GM23338 (cell line): ENCODE measurements around the gene MBD5. TPM values are rescaled to one million over a fixed set of nuclear protein-coding genes. Genes with fewer than 3 reads are reported as not detected.

Experiments
- ATAC-seq: fragments of 200-7000 bp; cut with Tn5 transposase; 3 replicates; pipeline ENCODE4 v1.9.1; 2020
- DNase-seq: peaks from one replicate; pipeline ENCODE4 v3.0.0-alpha.2; 2015; ENCODE audit warnings: low spot score
- H2AFZ ChIP-seq: fragments of 200-600 bp; sonication (generic); 2 replicates; pipeline ENCODE4 v1.8.0; 2016; ENCODE audit warnings: antibody characterized with exemption, mild to moderate bottlenecking, moderate library complexity
- H3F3A ChIP-seq: fragments of 200-600 bp; sonication (generic); replicated peaks from 2 replicates; pipeline ENCODE4 v1.8.0; 2017; ENCODE audit warnings: antibody characterized with exemption, mixed run types, low read depth
- H3K27ac ChIP-seq: fragments of 200-600 bp; sonication (generic); 2 replicates; pipeline ENCODE4 v1.6.1; 2016; ENCODE audit warnings: low read depth
- H3K27me3 ChIP-seq: fragments of 200-600 bp; sonication (generic); 2 replicates; pipeline ENCODE4 v1.8.0; 2016; ENCODE audit warnings: mild to moderate bottlenecking, mixed run types, moderate library complexity; ENCODE audit not compliant: insufficient read depth
- H3K36me3 ChIP-seq: fragments of 200-600 bp; sonication (generic); 2 replicates; pipeline ENCODE4 v1.8.0; 2016; ENCODE audit warnings: mild to moderate bottlenecking; ENCODE audit not compliant: insufficient read depth
- H3K4me1 ChIP-seq: fragments of 200-600 bp; sonication (generic); 2 replicates; pipeline ENCODE4 v1.8.0; 2016; ENCODE audit warnings: mild to moderate bottlenecking, moderate library complexity; ENCODE audit not compliant: insufficient read depth
- H3K4me2 ChIP-seq: fragments of 200-600 bp; sonication (generic); 2 replicates; pipeline ENCODE4 v1.7.1; 2017; ENCODE audit warnings: mixed run types
- H3K4me3 ChIP-seq: fragments of 200-600 bp; sonication (generic); 2 replicates; pipeline ENCODE4 v1.6.1; 2016; ENCODE audit warnings: mixed run types
- H3K79me2 ChIP-seq: fragments of 200-600 bp; sonication (generic); replicated peaks from 2 replicates; pipeline ENCODE4 v1.8.0; 2017; ENCODE audit warnings: mild to moderate bottlenecking; ENCODE audit not compliant: insufficient read depth
- H3K9me2 ChIP-seq: fragments of 200-600 bp; sonication (generic); 2 replicates; pipeline ENCODE4 v1.8.0; 2017; ENCODE audit not compliant: insufficient read depth
- H4K20me1 ChIP-seq: fragments of 200-600 bp; sonication (generic); replicated peaks from 2 replicates; pipeline ENCODE4 v1.8.0; 2017; ENCODE audit warnings: mild to moderate bottlenecking; ENCODE audit not compliant: insufficient read depth
- H3K27ac Mint-ChIP-seq: 2 replicates; pipeline ENCODE4 v1.8.0; 2020; ENCODE audit warnings: inconsistent platforms, mild to moderate bottlenecking, moderate library complexity, mixed read lengths
- H3K27me3 Mint-ChIP-seq: 3 replicates; pipeline ENCODE4 v1.8.0; 2022; ENCODE audit warnings: low read depth, mild to moderate bottlenecking, moderate library complexity, mixed read lengths, inconsistent platforms; ENCODE audit not compliant: insufficient read depth, poor library complexity
- H3K36me3 Mint-ChIP-seq: 3 replicates; pipeline ENCODE4 v1.8.0; 2021; ENCODE audit warnings: low read depth, mild to moderate bottlenecking, inconsistent platforms, moderate library complexity, mixed read lengths
- H3K4me1 Mint-ChIP-seq: 3 replicates; pipeline ENCODE4 v1.8.0; 2020; ENCODE audit warnings: mild to moderate bottlenecking, inconsistent platforms, mixed read lengths
- H3K4me3 Mint-ChIP-seq: 3 replicates; pipeline ENCODE4 v1.8.0; 2021; ENCODE audit warnings: moderate library complexity, mild to moderate bottlenecking, inconsistent platforms, mixed read lengths
- H3K9me3 Mint-ChIP-seq: 3 replicates; pipeline ENCODE4 v1.8.0; 2020; ENCODE audit warnings: moderate library complexity, mild to moderate bottlenecking, inconsistent platforms, mixed read lengths
- CREB1 ChIP-seq: fragments of 250-450 bp; sonication (Bioruptor Pico); IDR thresholded peaks from 2 replicates; pipeline ENCODE4 v1.5.0; 2020; ENCODE audit warnings: low read depth, mild to moderate bottlenecking, moderate library complexity
- CTCF ChIP-seq, 2 experiments: fragments of 200-600 bp in 1 of 2; sonication (generic) in 1 of 2; conservative IDR thresholded peaks; 2 replicates each; pipeline versions ENCODE4 v1.5.1 to v1.6.1; 2016 to 2017; ENCODE audit warnings: antibody characterized with exemption in 2 of 2, low read depth in 2 of 2, mild to moderate bottlenecking in 2 of 2, moderate library complexity in 1 of 2
- JUNB ChIP-seq: IDR thresholded peaks from one replicate; pipeline ENCODE4 v1.6.1; 2016; ENCODE audit warnings: antibody characterized with exemption; ENCODE audit not compliant: unreplicated experiment
- POLR2AphosphoS5 ChIP-seq: IDR thresholded peaks from 2 replicates; pipeline ENCODE4 v1.6.1; 2016; ENCODE audit warnings: antibody characterized with exemption, low read depth
- STAT1 ChIP-seq: IDR thresholded peaks from one replicate; pipeline ENCODE4 v1.6.1; 2016; ENCODE audit warnings: antibody characterized with exemption; ENCODE audit not compliant: unreplicated experiment
- ZNF114 ChIP-seq: fragments of 250-450 bp; sonication (Bioruptor Pico); IDR thresholded peaks from 2 replicates; pipeline ENCODE4 v1.5.0; 2020; ENCODE audit warnings: mild to moderate bottlenecking, moderate library complexity
- ZNF331 ChIP-seq: fragments of 250-450 bp; sonication (Bioruptor Pico); IDR thresholded peaks from 2 replicates; pipeline ENCODE4 v1.5.0; 2020; ENCODE audit warnings: low read depth, mild to moderate bottlenecking, moderate library complexity
- polyA plus RNA-seq: library from polyadenylated mRNA; unstranded; fragments of >200 nt; fragmentation: Nextera tagmentation; extraction: Ambion mirVana; gene quantifications from 2 replicates; pipeline ENCODE4 v1.2.1, GENCODE V29; 2016
- total RNA-seq: library from RNA; depleted of rRNA; stranded (reverse); fragments of >200 nt; shearing (Covaris generic); gene quantifications from 2 replicates; pipeline ENCODE4 v1.2.3, GENCODE V29; 2014
- TF ChIP-seq, protein P1 (sequence below): fragments of 250-450 bp; sonication (Bioruptor Pico); IDR thresholded peaks from 2 replicates; pipeline ENCODE4 v1.5.0; 2020; ENCODE audit warnings: mild to moderate bottlenecking, moderate library complexity
- TF ChIP-seq, protein P2 (sequence below): IDR thresholded peaks from 2 replicates; pipeline ENCODE4 v1.6.1; 2016; ENCODE audit warnings: antibody characterized with exemption

Gene MBD5
- total and polyA plus RNA-seq, 2 experiments from 2014 or later: 16.2 to 23.1 TPM

DNA sequence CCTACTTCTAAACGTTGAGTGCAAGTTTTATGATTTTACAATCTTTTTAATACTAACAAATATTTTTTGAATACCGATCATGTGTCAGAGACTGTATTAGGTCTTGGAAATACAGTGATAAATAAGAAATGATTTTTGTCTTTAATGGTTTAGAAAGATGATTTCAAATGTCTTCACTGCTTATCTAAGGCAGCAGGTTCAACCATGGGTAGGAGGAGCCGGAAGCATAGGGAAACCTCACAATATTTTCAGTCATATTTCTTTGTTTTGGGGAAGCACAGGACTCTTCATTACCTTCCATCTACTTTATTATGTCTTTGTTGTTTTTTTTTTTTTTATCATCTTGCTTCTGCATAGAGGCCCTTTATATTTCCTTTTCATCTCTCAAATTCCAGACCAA, 458.5 kb downstream of the MBD5 start (continued):
- TF ChIP-seq, protein P1, sequence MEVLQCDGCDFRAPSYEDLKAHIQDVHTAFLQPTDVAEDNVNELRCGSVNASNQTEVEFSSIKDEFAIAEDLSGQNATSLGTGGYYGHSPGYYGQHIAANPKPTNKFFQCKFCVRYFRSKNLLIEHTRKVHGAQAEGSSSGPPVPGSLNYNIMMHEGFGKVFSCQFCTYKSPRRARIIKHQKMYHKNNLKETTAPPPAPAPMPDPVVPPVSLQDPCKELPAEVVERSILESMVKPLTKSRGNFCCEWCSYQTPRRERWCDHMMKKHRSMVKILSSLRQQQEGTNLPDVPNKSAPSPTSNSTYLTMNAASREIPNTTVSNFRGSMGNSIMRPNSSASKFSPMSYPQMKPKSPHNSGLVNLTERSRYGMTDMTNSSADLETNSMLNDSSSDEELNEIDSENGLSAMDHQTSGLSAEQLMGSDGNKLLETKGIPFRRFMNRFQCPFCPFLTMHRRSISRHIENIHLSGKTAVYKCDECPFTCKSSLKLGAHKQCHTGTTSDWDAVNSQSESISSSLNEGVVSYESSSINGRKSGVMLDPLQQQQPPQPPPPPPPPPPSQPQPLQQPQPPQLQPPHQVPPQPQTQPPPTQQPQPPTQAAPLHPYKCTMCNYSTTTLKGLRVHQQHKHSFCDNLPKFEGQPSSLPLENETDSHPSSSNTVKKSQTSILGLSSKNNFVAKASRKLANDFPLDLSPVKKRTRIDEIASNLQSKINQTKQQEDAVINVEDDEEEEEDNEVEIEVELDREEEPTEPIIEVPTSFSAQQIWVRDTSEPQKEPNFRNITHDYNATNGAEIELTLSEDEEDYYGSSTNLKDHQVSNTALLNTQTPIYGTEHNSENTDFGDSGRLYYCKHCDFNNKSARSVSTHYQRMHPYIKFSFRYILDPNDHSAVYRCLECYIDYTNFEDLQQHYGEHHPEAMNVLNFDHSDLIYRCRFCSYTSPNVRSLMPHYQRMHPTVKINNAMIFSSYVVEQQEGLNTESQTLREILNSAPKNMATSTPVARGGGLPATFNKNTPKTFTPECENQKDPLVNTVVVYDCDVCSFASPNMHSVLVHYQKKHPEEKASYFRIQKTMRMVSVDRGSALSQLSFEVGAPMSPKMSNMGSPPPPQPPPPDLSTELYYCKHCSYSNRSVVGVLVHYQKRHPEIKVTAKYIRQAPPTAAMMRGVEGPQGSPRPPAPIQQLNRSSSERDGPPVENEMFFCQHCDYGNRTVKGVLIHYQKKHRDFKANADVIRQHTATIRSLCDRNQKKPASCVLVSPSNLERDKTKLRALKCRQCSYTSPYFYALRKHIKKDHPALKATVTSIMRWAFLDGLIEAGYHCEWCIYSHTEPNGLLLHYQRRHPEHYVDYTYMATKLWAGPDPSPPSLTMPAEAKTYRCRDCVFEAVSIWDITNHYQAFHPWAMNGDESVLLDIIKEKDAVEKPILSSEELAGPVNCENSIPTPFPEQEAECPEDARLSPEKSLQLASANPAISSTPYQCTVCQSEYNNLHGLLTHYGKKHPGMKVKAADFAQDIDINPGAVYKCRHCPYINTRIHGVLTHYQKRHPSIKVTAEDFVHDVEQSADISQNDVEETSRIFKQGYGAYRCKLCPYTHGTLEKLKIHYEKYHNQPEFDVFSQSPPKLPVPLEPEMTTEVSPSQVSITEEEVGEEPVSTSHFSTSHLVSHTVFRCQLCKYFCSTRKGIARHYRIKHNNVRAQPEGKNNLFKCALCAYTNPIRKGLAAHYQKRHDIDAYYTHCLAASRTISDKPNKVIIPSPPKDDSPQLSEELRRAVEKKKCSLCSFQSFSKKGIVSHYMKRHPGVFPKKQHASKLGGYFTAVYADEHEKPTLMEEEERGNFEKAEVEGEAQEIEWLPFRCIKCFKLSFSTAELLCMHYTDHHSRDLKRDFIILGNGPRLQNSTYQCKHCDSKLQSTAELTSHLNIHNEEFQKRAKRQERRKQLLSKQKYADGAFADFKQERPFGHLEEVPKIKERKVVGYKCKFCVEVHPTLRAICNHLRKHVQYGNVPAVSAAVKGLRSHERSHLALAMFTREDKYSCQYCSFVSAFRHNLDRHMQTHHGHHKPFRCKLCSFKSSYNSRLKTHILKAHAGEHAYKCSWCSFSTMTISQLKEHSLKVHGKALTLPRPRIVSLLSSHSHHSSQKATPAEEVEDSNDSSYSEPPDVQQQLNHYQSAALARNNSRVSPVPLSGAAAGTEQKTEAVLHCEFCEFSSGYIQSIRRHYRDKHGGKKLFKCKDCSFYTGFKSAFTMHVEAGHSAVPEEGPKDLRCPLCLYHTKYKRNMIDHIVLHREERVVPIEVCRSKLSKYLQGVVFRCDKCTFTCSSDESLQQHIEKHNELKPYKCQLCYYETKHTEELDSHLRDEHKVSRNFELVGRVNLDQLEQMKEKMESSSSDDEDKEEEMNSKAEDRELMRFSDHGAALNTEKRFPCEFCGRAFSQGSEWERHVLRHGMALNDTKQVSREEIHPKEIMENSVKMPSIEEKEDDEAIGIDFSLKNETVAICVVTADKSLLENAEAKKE (CRISPR knock-in tag): no peak
- TF ChIP-seq, protein P2, sequence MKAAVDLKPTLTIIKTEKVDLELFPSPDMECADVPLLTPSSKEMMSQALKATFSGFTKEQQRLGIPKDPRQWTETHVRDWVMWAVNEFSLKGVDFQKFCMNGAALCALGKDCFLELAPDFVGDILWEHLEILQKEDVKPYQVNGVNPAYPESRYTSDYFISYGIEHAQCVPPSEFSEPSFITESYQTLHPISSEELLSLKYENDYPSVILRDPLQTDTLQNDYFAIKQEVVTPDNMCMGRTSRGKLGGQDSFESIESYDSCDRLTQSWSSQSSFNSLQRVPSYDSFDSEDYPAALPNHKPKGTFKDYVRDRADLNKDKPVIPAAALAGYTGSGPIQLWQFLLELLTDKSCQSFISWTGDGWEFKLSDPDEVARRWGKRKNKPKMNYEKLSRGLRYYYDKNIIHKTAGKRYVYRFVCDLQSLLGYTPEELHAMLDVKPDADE: no peak
- no peak for TF ChIP-seq ZNF331
- TF ChIP-seq STAT1: no peak

DNA sequence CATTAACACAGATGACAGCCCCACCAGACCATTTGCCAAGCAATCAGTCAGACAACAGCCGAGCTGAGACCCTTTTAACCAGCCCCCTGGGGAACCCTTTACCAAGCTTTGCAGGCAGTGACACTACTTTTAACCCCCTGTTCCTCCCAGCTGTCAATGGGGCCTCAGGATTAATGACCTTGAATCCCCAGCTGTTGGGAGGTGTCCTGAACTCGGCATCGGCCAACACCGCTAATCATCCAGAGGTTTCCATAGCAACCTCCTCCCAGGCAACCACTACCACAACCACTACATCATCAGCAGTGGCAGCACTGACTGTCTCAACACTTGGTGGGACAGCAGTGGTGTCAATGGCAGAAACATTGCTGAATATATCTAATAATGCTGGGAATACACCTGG, 462.8 kb downstream of the MBD5 start:
- Histone ChIP-seq H3F3A (no peaks in the 10 kb centered on the region), H2AFZ (no peak overlapping the region), H3K36me3 (no peaks in the 10 kb centered on the region), H3K27ac (no peak overlapping the region), H3K27me3 (no peaks in the 10 kb centered on the region), H3K4me2 (no peak overlapping the region), H3K4me1 (no peaks in the 10 kb centered on the region; the same call in 1 of the 2 replicates), H3K4me3 (no peak overlapping the region), H3K9me2 (no peaks in the 10 kb centered on the region), H3K79me2 (no peaks in the 10 kb centered on the region), H4K20me1 (no peaks in the 10 kb centered on the region)
- Mint-ChIP-seq H3K4me3 (no peak overlapping the region), H3K9me3 (no peaks in the 10 kb centered on the region), H3K27me3 (peaks cover 2% of the 10 kb centered on the region), H3K4me1 (peaks cover 8% of the 10 kb centered on the region; the same call in 1 of the 3 replicates), H3K27ac (no peak overlapping the region; the same call in 1 of the 2 replicates), H3K36me3 (no peaks in the 10 kb centered on the region)
- DNase-seq (no peak), ATAC-seq (no peak)
- TF ChIP-seq, protein P2: no peak
- TF ChIP-seq STAT1 (no peak), POLR2AphosphoS5 (no peak), CTCF (conservative IDR thresholded peaks at IDR 0.05; ENCODE audit: low read depth in 2 of 2) (no peak), CREB1 (CRISPR knock-in tag) (no peak), ZNF114 (no peak), JUNB (no peak)
